ENCODE results near the gene NUP205. TPM values are rescaled to one million over a fixed set of nuclear protein-coding genes. Genes with fewer than 3 reads are reported as not detected.

NUP205 gene
- total RNA-seq, 1 experiment from 2014 or later = 91.0 TPM

DNA sequence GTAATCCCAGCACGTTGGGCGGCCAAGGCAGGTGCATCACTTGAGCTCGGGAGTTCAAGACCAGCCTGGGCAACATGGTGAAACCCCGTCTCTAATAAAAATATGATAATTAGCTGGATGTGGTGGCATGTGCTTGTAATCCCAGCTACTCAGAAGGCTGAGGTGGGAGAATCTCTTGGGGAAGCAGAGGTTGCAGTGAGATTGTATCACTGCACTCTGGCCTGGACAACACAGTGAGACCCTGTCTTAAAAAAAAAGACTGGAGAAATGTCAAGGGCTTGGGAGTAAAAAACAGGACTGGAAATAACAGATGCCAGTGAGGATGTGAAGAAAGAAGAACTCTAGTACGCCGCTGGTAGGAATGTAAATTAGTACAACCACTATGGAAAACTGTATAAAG is 16.7 kb upstream of the NUP205 start:
- Histone ChIP-seq H3K36me3 (ENCODE audit: control insufficient read depth in 1 of 2, insufficient read depth in 2 of 2, low read length in 2 of 2) (no peaks in the 10 kb centered on the region), H3K4me2 (ENCODE audit: low read length) (no peak overlapping the region), H3K79me2 (ENCODE audit: insufficient read depth, low read length) (no peaks in the 10 kb centered on the region), H3K27ac (ENCODE audit: low read depth, low read length) (no peak overlapping the region), H3K9me3 (ENCODE audit: control insufficient read depth in 1 of 2, insufficient read depth in 1 of 2, low read depth in 1 of 2, low read length in 2 of 2) (no peaks in the 10 kb centered on the region), H3K27me3 (ENCODE audit: insufficient read depth, low read length) (peaks cover 10% of the 10 kb centered on the region; the same call in 1 of the 2 replicates), H3K4me3 (replicated peaks in 1 of 2; ENCODE audit: low read depth in 1 of 2, low read length in 2 of 2) (no peak overlapping the region), H3K9ac (ENCODE audit: low read length) (no peak overlapping the region), H3K9me2 (ENCODE audit: insufficient read depth) (no peaks in the 10 kb centered on the region), H4K20me1 (ENCODE audit: insufficient read depth) (no peaks in the 10 kb centered on the region), H2AFZ (ENCODE audit: low read depth, low read length, poor library complexity, severe bottlenecking) (no peak overlapping the region), H3K4me1 (ENCODE audit: control insufficient read depth in 1 of 2, insufficient read depth in 2 of 2, low read length in 2 of 2) (no peaks in the 10 kb centered on the region)
- ATAC-seq (no peak), DNase-seq (ENCODE audit: low read depth, low spot score) (no peak)
- ChIA-PET POLR2A (no interaction called here), CTCF (no interaction called here), RAD21 (ENCODE audit: low non-redundant PET in 1 of 2, low total read pairs in 2 of 2, uncharacterized antibody in 2 of 2, unreplicated experiment in 2 of 2) (no interaction called here)
- intact Hi-C loops (cut with micrococcal nuclease) = no loop called here
- no peak for TF ChIP-seq TCF7L2 (IDR thresholded peaks at IDR 0.05; ENCODE audit: borderline replicate concordance, extremely low read depth, insufficient read depth, insufficient read length)
- TF ChIP-seq, protein P1, sequence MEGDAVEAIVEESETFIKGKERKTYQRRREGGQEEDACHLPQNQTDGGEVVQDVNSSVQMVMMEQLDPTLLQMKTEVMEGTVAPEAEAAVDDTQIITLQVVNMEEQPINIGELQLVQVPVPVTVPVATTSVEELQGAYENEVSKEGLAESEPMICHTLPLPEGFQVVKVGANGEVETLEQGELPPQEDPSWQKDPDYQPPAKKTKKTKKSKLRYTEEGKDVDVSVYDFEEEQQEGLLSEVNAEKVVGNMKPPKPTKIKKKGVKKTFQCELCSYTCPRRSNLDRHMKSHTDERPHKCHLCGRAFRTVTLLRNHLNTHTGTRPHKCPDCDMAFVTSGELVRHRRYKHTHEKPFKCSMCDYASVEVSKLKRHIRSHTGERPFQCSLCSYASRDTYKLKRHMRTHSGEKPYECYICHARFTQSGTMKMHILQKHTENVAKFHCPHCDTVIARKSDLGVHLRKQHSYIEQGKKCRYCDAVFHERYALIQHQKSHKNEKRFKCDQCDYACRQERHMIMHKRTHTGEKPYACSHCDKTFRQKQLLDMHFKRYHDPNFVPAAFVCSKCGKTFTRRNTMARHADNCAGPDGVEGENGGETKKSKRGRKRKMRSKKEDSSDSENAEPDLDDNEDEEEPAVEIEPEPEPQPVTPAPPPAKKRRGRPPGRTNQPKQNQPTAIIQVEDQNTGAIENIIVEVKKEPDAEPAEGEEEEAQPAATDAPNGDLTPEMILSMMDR (IDR thresholded peaks at IDR 0.05 in 2 of 3, conservative IDR thresholded peaks at IDR 0.05 in 1 of 3; ENCODE audit: borderline replicate concordance in 1 of 3, insufficient read depth in 1 of 3, low read depth in 2 of 3, low read length in 2 of 3) = no peak
- no peak for TF ChIP-seq ELF1 (IDR thresholded peaks at IDR 0.05; ENCODE audit: borderline replicate concordance, low read depth)
- TF ChIP-seq SIN3A (IDR thresholded peaks at IDR 0.05; ENCODE audit: low read depth) = no peak
- no peak for TF ChIP-seq FOSL1 (IDR thresholded peaks at IDR 0.05; ENCODE audit: low read depth)
- TF ChIP-seq, protein P2, sequence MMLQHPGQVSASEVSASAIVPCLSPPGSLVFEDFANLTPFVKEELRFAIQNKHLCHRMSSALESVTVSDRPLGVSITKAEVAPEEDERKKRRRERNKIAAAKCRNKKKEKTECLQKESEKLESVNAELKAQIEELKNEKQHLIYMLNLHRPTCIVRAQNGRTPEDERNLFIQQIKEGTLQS (IDR thresholded peaks at IDR 0.05) = no peak
- no peak for TF ChIP-seq CEBPB (IDR thresholded peaks at IDR 0.05; ENCODE audit: low read depth)
- no peak for TF ChIP-seq JUND (IDR thresholded peaks at IDR 0.05)
- TF ChIP-seq POLR2AphosphoS5 (IDR thresholded peaks at IDR 0.05; ENCODE audit: low read depth, low read length) = no peak
- TF ChIP-seq SRF (IDR thresholded peaks at IDR 0.05; ENCODE audit: low read depth) = no peak
- BruUV-seq (replicated peaks) = no TSS peak
